GM11168 (cell line): ENCODE measurements around the gene PDE4D.

Experiments
- in situ Hi-C: fragments of 300-500 bp; cut with MboI; formaldehyde crosslinking; loops from one replicate; pipeline ENCODE4 v1.12.0; 2022; ENCODE audit warnings: low sequenced_read_pairs; ENCODE audit not compliant: unreplicated experiment

The PDE4D gene

DNA sequence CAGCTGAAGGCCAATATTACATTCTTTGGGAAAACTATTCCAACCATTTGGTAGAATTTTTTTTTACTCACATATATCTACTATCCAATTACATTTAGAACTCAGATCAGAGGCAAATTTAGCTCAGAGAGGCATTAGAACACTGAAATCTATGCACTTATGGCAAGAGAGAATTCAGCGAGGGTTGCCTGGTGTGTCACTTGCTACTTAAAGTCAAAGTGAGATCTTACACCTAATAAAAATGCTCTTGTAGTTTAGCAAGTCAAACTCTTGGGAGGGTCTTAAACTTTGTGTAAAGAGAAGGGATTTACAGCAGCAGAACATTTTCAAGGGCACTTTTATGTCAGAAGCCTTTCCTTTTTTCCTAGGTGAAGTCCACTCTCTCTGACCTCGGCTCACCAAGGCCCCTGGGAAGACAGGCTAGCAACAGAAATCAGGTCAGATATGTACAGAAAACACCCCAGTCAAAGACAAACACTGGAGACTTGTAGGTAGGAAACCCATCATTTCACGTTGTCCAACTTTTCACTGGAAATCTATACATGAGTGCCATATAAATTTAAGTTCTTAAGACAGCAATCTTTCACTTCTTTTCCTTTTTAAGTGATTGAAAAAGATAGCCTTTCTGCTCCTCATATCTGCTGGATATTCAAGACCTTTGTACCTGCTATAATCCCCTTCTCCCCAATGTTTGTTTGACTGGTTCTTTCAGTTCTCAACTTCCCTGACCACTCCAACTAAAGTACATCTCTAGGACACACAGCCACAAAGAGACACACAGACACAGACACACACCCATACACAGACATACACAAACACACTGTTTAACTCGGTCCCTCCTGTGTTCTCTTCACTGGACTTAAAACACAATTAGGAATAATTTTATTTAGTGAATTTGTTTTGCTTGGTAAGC is 635.8 kb downstream of the PDE4D start:
- in situ Hi-C loops, result no loop called here

DNA sequence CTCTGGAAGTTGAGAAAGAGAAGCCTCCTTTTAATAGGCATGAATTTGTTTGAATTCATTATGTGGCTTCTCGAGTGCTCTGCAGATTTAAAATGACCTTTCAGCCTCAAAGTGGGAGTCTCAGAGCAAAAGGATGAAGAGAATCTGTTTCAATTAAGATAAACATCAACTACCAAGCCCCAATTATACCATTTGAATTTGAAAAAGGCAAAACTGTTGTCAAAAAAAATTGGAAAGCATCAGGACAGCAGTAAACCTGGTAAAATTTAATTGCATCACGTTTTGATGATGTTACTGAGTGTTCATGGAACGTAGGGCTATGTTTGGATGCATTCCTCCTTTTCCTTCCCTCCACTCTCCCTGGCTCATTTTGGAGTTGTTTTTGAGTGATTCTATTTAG is 637.2 kb downstream of the PDE4D start:
- in situ Hi-C loops, result no loop called here

DNA sequence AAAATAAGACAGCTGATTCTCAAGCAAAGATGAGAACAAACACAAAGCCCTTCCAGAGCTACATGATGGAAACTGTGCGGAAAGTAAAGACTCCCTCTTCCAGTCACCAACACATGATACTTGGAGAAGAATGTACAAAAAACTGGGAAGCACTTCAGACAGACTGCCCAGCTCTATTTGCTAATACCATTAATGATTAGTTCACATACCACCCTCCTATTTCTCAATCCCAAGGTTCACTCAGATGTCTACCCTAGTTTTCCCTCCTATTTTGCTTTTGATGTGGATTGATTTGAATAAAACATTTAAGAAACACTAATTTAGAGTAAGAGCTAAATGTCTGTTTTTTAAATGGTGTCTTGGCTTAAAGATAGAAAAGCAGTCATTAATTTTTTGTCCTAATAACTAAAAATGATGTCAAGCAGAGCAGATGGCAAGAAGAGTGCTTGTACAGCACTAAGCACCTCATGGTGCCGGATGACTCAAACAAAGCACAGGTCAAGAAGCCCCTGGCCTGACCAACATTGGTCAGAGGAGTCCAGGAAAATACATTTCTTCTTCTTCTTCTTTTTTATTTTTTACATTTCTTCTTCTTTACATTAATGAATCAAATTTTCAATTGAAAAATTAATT is 639.4 kb downstream of the PDE4D start:
- in situ Hi-C loops, result no loop called here

DNA sequence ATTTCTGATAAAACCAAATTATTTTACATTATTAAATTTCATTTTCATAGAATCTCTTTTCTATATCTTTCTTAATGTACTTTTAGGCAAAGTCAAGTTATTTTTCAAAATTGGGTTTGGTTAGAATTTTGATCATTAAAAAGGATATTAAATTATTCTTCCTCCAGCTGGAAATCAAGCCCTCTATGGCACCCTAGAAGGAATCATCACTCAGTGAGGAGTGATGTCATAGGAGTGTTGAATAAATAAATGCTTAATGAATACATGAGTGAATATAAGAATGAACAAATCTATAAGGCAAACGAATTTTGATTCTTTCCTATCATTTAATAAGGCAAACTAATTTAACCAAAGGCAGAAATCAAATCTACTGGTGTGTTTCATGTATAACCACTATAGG is 639.9 kb downstream of the PDE4D start:
- in situ Hi-C loops, result no loop called here

DNA sequence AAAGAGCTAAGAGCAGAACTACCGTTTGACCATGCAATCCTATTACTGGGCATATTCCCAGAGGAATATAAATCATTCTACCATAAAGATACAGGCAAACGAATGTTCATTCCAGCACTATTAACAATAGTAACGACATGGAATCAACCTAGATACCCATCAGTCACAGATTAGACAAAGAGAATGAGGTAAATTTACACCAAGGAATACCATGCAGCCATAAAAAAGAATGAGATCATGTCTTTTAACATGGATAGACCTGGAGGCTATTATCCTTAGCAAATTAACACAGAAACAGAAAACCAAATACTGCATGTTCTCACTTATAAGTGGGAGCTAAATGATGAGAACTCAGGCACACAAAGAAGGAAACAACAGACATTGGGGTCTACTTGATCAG is 641.9 kb downstream of the PDE4D start:
- in situ Hi-C loops, result no loop called here

DNA sequence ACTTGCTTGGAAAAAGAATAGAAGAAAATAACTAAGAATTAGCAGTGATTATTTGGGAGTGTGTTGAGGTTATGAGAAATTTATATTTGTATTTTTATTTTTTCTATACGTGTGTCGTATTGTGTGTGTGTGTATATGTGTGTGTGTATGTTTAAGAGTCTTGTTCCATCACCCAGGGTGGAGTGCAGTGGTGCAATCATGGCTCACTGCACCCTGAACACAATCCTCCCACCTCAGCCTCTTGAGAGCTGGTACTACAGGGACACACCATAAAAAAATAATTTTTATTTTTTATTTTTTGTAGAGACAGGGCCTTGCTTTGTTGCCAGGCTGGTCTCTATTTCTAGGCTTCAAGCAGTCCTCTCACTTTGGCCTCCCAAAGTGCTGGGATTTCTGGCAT is 643.8 kb downstream of the PDE4D start:
- in situ Hi-C loops, result no loop called here

DNA sequence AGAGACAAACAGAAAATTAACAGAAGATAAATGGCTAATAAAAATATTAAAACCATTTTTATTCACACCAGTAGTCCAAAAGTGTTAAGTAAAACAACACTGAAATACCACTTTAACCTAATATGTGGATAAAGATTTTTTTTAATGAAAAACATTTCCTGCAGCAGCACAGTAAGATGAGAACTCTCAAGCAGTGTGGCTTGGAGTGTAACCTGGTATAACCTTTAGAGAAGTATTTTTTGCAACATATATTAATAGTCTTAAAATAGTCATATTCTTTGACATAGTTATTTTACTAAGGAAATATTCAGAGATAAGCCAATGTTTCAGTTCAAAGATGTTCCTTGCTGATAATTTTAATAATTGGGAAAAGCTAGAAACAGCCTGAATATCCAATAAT is 644.4 kb downstream of the PDE4D start:
- in situ Hi-C loops, result no loop called here

DNA sequence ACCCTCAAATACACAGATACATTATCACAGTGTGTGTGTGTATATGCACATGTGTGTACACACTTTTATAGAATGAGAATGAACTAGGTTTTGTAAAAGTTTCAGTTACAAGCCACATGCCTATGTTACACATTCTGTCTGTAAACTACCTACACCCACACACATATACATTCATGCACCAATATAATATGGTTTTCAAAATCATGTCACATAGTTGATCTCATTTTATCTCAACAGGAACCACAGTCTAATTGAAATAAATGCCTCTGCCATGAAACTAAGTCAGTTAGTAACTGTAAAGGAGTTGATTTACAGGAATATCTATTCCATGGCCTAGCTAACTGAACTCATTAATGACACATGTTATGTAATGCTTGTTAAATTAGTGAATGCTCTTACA is 646.6 kb downstream of the PDE4D start:
- in situ Hi-C loops, result no loop called here

DNA sequence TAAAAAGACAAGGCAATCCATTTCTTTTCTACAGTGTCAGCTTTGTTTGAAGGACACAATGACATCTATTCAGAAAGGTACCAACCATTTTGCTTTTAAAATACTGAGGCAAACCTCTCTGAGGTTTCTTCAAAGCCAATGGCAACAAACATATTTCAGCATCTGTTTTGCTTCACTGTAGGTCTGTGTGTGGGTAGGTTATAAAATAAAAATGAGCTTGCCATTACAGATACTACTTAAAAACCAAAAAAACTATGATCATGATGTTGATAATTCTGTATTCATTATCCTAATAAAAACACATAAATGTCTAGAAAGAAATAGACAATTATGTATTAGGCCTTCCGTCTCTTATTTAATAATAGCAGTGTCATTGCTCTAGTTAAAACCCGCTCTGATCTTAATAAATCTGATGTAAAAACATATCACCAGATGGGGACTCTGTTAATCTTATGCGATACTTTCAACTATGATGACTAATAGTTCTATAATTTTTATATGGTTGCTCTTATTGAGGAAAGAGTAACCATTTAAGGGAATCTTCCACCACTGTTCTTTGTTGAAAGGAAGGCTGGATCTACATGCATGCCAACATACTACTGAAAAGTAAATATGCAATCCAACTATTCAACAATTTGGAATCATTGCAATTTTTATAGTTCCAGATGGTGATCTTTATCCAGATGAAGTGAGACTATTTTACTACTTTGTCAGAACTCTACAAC is 647.2 kb downstream of the PDE4D start:
- in situ Hi-C loops, result no loop called here

DNA sequence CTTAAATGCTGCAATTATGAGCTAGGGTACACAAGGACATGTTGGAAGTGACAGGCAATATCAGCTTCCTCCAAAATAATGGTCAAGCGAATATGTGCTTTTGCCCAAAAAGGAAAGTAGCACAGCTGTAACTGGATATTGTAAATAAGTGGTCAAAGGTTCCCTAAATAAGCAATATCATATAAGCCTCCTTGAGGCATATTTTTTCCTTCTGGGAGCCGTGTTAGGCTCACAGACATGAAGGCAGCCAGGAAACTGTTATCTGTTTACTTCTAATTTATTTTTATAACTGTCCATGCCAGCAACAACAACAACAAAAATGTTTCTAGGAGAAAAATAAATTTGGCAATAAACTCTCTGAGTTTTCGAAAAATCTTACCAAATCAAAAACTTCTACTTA is 648.3 kb downstream of the PDE4D start:
- in situ Hi-C loops, result no loop called here

DNA sequence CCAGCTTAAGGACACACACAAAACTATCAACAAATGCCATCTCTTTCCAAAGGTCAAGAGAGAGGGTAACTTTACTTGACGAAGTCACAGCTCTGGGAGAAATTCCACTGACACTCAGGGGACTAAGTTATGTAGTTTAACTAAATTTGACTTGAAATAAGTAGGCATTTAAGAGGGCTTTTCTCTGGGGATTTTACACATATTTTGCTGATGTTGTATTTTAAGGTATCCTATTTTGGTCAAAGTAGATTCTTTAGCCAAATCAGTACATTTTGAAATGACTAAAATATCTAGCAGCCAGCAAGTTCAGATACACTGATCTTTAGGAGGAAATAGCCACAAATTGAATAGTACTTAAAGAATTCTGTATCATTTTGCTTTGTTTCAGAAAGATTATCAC is 652.0 kb downstream of the PDE4D start:
- in situ Hi-C loops, result no loop called here

DNA sequence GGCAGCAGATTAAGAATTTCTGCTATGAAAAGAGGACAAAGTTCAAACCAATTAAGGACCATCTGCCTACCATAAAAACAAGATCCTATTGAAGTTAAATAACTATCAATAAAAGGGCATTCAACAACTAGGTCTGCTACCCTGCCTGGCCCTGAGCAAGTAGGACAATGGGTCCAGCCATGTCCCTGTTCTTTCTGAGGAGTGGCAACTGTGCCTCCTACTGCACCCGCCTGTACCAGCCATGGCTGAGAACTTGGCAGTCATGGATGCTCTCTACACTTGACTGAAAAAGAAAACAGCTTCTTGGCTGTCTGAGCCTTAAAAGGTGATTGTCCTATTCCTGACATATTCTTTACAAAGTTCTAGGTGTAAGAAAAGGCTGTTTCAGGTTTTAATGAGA is 652.4 kb downstream of the PDE4D start:
- in situ Hi-C loops, result no loop called here

DNA sequence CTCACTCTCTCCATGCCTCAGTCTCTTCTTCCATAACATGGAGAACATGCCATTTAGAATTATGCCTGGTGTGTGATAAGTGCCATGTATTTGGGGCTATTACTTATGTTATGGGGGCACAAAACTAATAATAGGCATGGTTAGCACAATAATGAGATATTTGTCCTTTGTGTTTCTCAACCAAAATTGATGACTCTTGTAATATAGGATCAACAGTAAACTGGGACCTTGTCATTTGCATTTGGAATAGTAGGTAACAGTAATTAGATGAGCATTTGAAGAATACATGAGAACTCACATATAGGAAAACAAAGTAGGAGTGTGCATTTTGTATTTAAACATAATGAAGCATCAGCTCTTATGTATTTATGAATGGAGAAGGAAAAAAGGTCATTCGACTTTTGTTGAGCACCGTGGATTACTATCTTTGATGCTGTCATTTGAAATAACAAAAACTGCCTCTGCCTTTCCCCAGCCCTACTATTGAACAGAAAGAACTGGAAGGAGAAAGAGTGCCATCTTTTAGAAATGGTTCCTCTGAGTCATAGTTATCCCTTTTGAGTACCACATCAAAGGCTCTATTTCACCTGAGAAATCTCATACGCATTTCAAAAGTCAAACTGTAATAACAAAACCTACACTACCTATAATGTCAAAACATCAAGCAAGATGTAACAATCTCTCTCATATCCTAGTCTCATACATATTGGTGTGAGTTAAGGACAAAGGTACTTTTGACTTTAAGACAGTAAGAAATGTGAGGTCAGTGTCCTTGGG is 655.2 kb downstream of the PDE4D start:
- in situ Hi-C loops, result no loop called here

DNA sequence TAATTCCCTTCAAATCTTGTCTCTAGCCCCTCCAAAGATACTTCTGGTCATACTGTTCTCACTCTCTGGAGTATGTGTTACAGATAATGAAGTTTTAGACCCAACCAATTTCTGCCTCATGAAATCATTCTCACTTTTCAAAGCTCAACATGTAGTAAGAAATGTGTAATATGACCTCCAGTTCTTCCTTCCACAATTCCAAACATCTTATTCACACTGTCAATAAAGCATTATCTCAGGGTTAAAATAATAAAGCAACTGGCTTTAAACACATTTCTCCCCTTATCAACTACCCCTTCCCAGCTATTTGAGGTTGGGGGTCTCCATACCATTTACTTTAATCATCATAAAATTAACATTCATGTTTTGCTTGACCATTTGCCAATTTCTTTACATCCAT is 656.5 kb downstream of the PDE4D start:
- in situ Hi-C loops, result no loop called here

DNA sequence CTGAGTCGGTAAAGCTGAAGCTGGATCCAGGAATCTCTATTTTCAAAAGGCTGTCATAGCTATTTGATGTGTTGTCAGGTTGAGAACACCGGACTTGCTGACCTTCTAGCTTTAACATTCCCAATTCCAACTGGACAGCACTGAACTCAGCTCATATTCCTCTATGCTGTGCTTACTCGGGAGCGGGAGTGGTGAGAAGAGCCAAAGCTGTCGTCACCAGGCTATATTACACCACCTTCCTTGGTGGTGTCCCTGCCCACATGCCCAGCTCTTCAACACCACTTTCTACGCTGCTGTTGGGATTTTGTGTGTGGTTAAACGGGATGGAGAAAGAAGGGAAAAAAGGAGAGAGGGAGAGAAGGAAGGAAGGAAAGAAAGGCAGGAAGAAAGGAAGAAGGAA is 657.1 kb downstream of the PDE4D start:
- in situ Hi-C loops, result no loop called here

DNA sequence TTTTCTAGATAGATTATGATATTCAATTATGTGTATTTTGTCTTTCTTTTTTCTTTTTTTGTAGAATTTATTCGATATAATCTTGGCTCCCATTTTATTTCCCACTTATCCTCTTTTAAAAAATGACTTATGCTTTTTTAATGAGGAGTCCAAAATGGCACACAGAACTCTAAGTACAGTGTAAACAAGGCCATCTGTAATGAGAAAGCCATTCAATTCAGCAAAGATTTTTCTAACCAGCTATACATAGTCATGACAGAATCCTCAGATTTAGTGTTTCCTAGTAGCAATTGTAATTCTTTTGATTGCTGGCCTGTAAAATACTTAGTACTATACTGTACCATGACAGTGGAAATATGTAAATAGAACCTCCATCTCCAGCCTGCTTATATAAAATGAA is 659.3 kb downstream of the PDE4D start:
- in situ Hi-C loops, result no loop called here

DNA sequence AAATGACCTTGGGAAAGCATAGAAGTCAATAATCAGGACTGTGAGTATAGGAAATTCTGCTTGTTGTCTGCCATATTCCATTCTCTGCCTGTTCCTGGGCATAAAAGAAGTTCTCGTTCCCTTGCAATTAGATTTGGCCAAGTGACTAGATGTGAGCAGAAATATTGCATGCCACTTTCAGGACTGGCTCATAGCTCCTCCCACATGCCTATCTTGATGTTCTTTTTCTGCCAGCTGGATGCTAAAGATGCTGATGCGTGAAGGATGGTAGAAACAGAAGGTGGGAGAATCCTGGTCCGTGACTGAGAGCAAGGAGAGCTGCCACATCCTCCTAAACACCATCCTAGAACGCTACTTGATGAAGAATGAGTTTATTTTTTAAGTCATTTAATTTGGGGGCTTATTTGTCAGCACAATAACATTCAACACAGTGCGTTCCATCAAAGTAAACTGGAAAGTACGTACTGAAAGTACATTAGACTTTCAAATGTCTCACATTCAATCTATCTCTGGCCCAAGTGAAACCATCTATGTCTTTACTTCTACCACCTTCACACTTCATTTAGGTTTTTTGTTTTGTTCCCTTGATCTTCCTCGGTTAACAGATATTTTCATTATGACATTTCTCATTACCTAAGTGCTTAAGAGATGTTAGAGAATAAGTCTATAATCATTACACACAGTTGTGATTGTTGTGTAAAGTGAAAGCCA is 662.1 kb downstream of the PDE4D start:
- in situ Hi-C loops, result no loop called here

DNA sequence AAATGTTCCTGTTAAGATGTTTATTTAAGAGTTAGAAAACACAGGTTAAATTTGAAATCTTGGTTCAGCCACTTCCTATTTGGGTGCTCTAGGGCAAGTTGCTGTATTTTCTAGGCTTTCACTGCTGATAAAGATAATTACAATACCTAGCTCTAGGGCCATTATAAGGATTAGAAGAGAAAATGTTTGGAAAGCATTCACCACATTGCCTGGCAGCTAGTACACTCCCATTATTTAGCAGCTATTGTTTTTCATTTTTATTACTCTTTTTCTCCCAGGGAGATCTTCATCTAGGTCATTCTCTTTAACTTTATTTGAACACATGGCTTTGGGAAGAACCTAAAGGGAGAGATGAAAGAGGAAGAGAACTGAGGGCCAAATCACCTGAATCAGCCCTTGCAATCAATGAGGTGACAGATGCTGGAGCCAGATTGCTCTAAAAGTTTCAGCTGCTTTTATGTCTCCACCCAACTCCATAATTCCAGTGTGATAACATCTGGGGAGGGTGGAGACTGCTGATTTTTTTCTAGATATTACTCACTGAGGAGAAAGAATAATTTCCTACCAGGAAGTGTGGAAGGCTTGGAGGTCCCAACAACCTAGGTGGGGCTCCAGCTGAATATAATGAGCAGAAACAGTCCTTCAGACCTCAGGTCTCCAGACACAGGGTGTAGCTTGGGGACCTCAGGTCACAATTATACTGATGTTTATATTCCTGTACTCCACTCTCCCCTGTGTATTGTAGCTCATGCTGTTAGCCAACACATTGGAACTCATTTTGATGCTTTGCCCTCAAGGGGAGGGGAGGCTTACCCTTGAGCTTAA is 670.6 kb downstream of the PDE4D start:
- in situ Hi-C loops, result no loop called here

DNA sequence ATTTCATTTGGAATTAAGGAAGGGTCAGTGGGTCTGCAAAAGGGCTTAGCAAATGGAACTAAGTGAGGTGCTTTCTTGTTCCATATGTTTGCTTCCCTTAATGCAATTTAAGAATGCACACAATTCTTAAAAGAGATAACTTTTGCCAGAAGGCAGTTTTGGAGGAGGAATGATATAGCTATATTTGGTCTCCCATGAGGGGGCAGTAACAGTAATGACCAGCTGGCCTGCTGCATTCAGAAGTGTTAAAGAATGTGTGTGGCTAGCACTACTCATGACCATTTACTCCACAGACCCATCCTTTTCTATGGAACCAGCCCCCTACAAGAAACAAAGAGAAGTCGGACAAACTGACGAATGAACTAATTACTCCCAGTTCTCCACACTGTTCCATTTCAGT is 671.8 kb downstream of the PDE4D start:
- in situ Hi-C loops, result no loop called here
